HG03565 (cell line): Measurements from ENCODE around the gene MUC15.

ENCODE experiments used
- ATAC-seq: cut with Tn5 transposase; IDR thresholded peaks from one replicate; pipeline ENCODE4 v1.9.1; 2021; ENCODE audit warnings: mild to moderate bottlenecking, moderate library complexity; ENCODE audit not compliant: unreplicated experiment

MUC15 gene

GRCh38 chr11:26575946-26576345, 3.9 kb upstream of the MUC15 start:
- ATAC-seq: no peak

GRCh38 chr11:26573896-26574295, 1.8 kb upstream of the MUC15 start:
- no peak for ATAC-seq

GRCh38 chr11:26572770-26573402, 823 bp upstream of the MUC15 start:
- no peak for ATAC-seq

- ATAC-seq: no peak
Measured at GRCh38 chr11:26569646-26570045, 2.4 kb downstream of the MUC15 start.

GRCh38 chr11:26558190-26558589, 13.9 kb downstream of the MUC15 start:
- ATAC-seq: no peak

- ATAC-seq: no peak
Measured at GRCh38 chr11:26557666-26558065, 14.4 kb downstream of the MUC15 start.

- ATAC-seq: no peak
Measured at GRCh38 chr11:26556582-26556981, 15.5 kb downstream of the MUC15 start.

- ATAC-seq: no peak
Measured at GRCh38 chr11:26554455-26554854, 17.6 kb downstream of the MUC15 start.

- ATAC-seq: no peak
Measured at GRCh38 chr11:26553182-26553581, 18.9 kb downstream of the MUC15 start.

- ATAC-seq: no peak
Measured at GRCh38 chr11:26551186-26551801, 20.8 kb downstream of the MUC15 start.

- no peak for ATAC-seq
Measured at GRCh38 chr11:26550022-26550421, 22.0 kb downstream of the MUC15 start.

GRCh38 chr11:26549176-26549575, 22.9 kb downstream of the MUC15 start:
- ATAC-seq: no peak

- ATAC-seq: no peak
Measured at GRCh38 chr11:26541870-26542269, 30.2 kb downstream of the MUC15 start.

- ATAC-seq: no peak
Measured at GRCh38 chr11:26539517-26539916, 32.5 kb downstream of the MUC15 start.

- ATAC-seq: no peak
Measured at GRCh38 chr11:26537341-26537740, 34.7 kb downstream of the MUC15 start.

- no peak for ATAC-seq
Measured at GRCh38 chr11:26527685-26528084, 44.4 kb downstream of the MUC15 start.

GRCh38 chr11:26522912-26523610, 49.0 kb downstream of the MUC15 start:
- ATAC-seq: no peak

GRCh38 chr11:26519469-26519868, 52.6 kb downstream of the MUC15 start:
- no peak for ATAC-seq

- no peak for ATAC-seq
Measured at GRCh38 chr11:26512196-26512595, 59.9 kb downstream of the MUC15 start.

- no peak for ATAC-seq
Measured at GRCh38 chr11:26510756-26511155, 61.3 kb downstream of the MUC15 start.

- no peak for ATAC-seq
Measured at GRCh38 chr11:26510164-26510563, 61.9 kb downstream of the MUC15 start.
